GM12878 (cell line): Measurements from ENCODE around the gene ESPL1. TPM values are rescaled to one million over a fixed set of nuclear protein-coding genes. Genes with fewer than 3 reads are reported as not detected.
"Not testable (repeated sequence)": the region's sequence is repeated elsewhere in the genome, so short reads cannot be mapped to it uniquely, and the experiment has no call there.

Source experiments
- ATAC-seq: fragments of 200-7000 bp; cut with Tn5 transposase; 3 replicates; pipeline ENCODE4 v1.9.1; 2020; ENCODE audit warnings: mild to moderate bottlenecking, moderate library complexity
- BruUV-seq: library from RNA; stranded (reverse); fragments of 400-500 nt; replicated peaks from 2 replicates; lab custom pipeline; 2021; lab: Mats Ljungman, UMichigan
- CTCF ChIA-PET: fragments of 300-600 bp; sonication (Branson Sonifier 250); formaldehyde crosslinking; extraction: SDS; loops from one replicate; lab custom pipeline; 2021; ENCODE audit warnings: inconsistent platforms; lab: Yijun Ruan, JAX
- POLR2A ChIA-PET: fragments of 350-600 bp; formaldehyde crosslinking; extraction: SDS; loops from one replicate; lab custom pipeline; 2021; ENCODE audit warnings: inconsistent platforms; lab: Charles Lee
- RAD21 ChIA-PET: fragments of 300-600 bp; sonication (Branson Sonifier 250); formaldehyde crosslinking; loops from one replicate; lab custom pipeline; 2023; ENCODE audit warnings: antibody characterized with exemption; ENCODE audit not compliant: unreplicated experiment; lab: Charles Lee
- SMC1A ChIA-PET: fragments of 300-600 bp; sonication (Branson Sonifier 250); formaldehyde crosslinking; loops from one replicate; lab custom pipeline; 2023; ENCODE audit not compliant: unreplicated experiment, uncharacterized antibody; lab: Charles Lee
- DNase-seq: peaks from one replicate; pipeline ENCODE4 v3.0.0-alpha.2; 2011; ENCODE audit warnings: low read depth, low spot score
- FAIRE-seq: peaks from 3 replicates; lab custom pipeline; 2011; peaks lifted over from hg19 to GRCh38; lab: Jason Lieb, UNC
- H2AFZ ChIP-seq: 2 replicates; pipeline ENCODE4 v1.6.0; 2011; ENCODE audit warnings: low read depth, low read length, control low read depth; ENCODE audit not compliant: control insufficient read depth
- H3K27ac ChIP-seq: 2 replicates; pipeline ENCODE4 v1.5.1; 2011; ENCODE audit warnings: control low read depth; ENCODE audit not compliant: control insufficient read depth, insufficient read depth
- H3K27me3 ChIP-seq, 2 experiments: replicated peaks in 1 of 2; 2 replicates each; pipeline versions ENCODE4 v1.6.0 to v1.6.1; 2011; ENCODE audit warnings: low read length in 1 of 2; ENCODE audit not compliant: control insufficient read depth in 2 of 2, insufficient read depth in 2 of 2
- H3K36me3 ChIP-seq, 2 experiments: 2 replicates each; pipeline ENCODE4 v1.5.1; 2011; ENCODE audit warnings: low read length in 1 of 2; ENCODE audit not compliant: control insufficient read depth in 2 of 2, insufficient read depth in 2 of 2
- H3K4me1 ChIP-seq: 2 replicates; pipeline ENCODE4 v1.6.1; 2011; ENCODE audit warnings: mild to moderate bottlenecking, low read length, moderate library complexity, mixed read lengths; ENCODE audit not compliant: control insufficient read depth, insufficient read depth
- H3K4me2 ChIP-seq: 2 replicates; pipeline ENCODE4 v1.6.0; 2011; ENCODE audit warnings: control low read depth; ENCODE audit not compliant: control insufficient read depth, insufficient read depth
- H3K4me3 ChIP-seq: fragments of 200-600 bp; sonication (generic); 2 replicates; pipeline ENCODE4 v1.5.1; 2016
- H3K79me2 ChIP-seq: 2 replicates; pipeline ENCODE4 v1.6.0; 2011; ENCODE audit warnings: low read length; ENCODE audit not compliant: control insufficient read depth, insufficient read depth
- H3K9ac ChIP-seq: 2 replicates; pipeline ENCODE4 v1.8.0; 2011; ENCODE audit warnings: low read length, control low read depth, mixed read lengths; ENCODE audit not compliant: control insufficient read depth, insufficient read depth
- H3K9me3 ChIP-seq: replicated peaks from 3 replicates; pipeline ENCODE4 v1.5.1; 2011; ENCODE audit warnings: mild to moderate bottlenecking, low read length; ENCODE audit not compliant: control insufficient read depth, insufficient read depth
- H4K20me1 ChIP-seq: 2 replicates; pipeline ENCODE4 v1.6.0; 2011; ENCODE audit not compliant: control insufficient read depth, insufficient read depth
- CBX3 ChIP-seq: fragments of 200-600 bp; sonication (generic); IDR thresholded peaks from 2 replicates; pipeline ENCODE4 v1.6.1; 2016; ENCODE audit warnings: low read depth, borderline replicate concordance
- RELB ChIP-seq: fragments of 450-650 bp; IDR thresholded peaks from 2 replicates; pipeline ENCODE4 v1.6.1; 2017; ENCODE audit warnings: low read depth, mild to moderate bottlenecking, moderate library complexity
- USF2 ChIP-seq: IDR thresholded peaks from 2 replicates; pipeline ENCODE4 v1.6.1; 2011; ENCODE audit warnings: low read depth, low read length, improper control_type of control experiment, borderline replicate concordance
- in situ Hi-C: fragments of 300-500 bp; cut with MboI; formaldehyde crosslinking; loops from 9 replicates; pipeline ENCODE4 v1.14.3; 2018; ENCODE audit warnings: mixed read lengths
- intact Hi-C: fragments of 100-400 bp; cut with micrococcal nuclease; formaldehyde crosslinking; loops from one replicate; pipeline ENCODE4 v1.14.2; 2022; ENCODE audit not compliant: unreplicated experiment
- polyA plus RNA-seq, 11 experiments: library from polyadenylated mRNA; depleted of rRNA in 4 of 11; unstranded in 6 of 11; stranded (reverse) in 5 of 11; fragments of >200 nt; fragmentation: Nextera tagmentation in 4 of 11; fragmentation: Illumina TruSeq in 1 of 11; extraction: Ambion mirVana in 4 of 11; extraction: Trizol in 1 of 11; gene quantifications; 1 replicate in 1 of 11; 2 replicates in 10 of 11; pipeline versions ENCODE4 v1.2.1 to v1.2.3, GENCODE V29; 2011 to 2016; ENCODE audit warnings: inconsistent platforms in 2 of 11, missing spikeins in 2 of 11, low read depth in 1 of 11
- total RNA-seq, 4 experiments: library from RNA; depleted of rRNA in 3 of 4; stranded (reverse); fragments of >200 nt in 3 of 4; fragmentation: Illumina TruSeq in 1 of 4; extraction: Trizol in 1 of 4; gene quantifications; 2 replicates each; pipeline versions ENCODE4 v1.2.1 to v1.2.3, GENCODE V29; 2013 to 2021
- TF ChIP-seq, protein P1 (sequence below), 3 experiments: IDR thresholded peaks in 2 of 3; conservative IDR thresholded peaks in 1 of 3; 2 replicates each; pipeline ENCODE4 v1.5.1; 2011; ENCODE audit warnings: low read depth in 3 of 3, low read length in 3 of 3, mild to moderate bottlenecking in 3 of 3, control low read depth in 2 of 3, moderate library complexity in 2 of 3, inconsistent platforms in 1 of 3, mixed read lengths in 1 of 3; ENCODE audit not compliant: control insufficient read depth in 2 of 3, insufficient read depth in 1 of 3; ENCODE audit errors: extremely low read depth in 1 of 3

The ESPL1 gene
- total and polyA plus RNA-seq, 10 of the 15 experiments (the other 5 are each of a cell fraction or from before 2014, with no cell fraction given): 2.1 to 61.9 (median 21.2) TPM

DNA sequence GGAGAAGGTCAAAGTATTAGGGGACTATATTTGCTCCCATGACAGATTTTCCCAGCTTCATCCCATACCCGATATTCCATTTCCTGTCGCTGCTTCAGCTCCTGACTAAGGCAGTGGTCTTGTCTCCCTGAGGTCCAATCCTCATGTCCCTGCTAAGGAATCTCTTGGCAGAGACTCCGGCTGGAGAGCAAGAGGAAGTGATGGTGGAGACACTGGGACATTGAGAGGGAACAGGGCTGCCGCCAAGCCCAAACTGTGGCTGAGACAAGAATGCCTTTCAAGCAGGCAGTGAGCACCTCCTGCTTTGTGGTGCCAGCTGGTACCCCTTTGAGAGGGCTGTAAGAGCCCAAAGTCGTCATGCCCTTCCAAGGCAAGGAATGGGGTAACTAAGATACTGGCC lies 62.6 kb downstream of the ESPL1 start (continued):
- TF ChIP-seq, protein P1, sequence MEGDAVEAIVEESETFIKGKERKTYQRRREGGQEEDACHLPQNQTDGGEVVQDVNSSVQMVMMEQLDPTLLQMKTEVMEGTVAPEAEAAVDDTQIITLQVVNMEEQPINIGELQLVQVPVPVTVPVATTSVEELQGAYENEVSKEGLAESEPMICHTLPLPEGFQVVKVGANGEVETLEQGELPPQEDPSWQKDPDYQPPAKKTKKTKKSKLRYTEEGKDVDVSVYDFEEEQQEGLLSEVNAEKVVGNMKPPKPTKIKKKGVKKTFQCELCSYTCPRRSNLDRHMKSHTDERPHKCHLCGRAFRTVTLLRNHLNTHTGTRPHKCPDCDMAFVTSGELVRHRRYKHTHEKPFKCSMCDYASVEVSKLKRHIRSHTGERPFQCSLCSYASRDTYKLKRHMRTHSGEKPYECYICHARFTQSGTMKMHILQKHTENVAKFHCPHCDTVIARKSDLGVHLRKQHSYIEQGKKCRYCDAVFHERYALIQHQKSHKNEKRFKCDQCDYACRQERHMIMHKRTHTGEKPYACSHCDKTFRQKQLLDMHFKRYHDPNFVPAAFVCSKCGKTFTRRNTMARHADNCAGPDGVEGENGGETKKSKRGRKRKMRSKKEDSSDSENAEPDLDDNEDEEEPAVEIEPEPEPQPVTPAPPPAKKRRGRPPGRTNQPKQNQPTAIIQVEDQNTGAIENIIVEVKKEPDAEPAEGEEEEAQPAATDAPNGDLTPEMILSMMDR (IDR thresholded peaks at IDR 0.05 in 2 of 3, conservative IDR thresholded peaks at IDR 0.05 in 1 of 3; ENCODE audit: control insufficient read depth in 2 of 3, extremely low read depth in 1 of 3, insufficient read depth in 1 of 3, low read depth in 3 of 3, low read length in 3 of 3): no peak
- no peak for TF ChIP-seq RELB
- TF ChIP-seq CBX3: no peak
- TF ChIP-seq USF2: no peak

DNA sequence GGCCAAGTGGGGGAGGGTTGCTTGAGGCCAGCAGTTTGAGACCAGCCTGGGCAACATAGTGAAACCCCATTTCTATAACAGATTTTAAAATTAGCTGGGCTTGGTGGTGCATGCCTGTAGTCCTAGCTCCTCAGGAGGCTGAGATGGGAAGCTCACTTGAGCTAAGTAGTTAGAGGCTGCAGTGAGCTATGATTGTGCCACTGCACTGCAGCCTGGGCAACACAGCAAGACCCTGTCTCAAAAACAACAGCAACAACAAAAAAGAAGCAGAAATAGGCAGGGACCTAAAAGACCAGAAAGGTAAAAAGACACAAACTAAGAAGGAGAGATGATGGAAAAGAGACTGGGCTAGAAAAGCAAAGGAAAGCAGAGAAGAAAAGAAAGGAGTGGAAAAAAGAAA lies 64.2 kb downstream of the ESPL1 start:
- H3K27ac ChIP-seq, H3K9ac ChIP-seq, intact Hi-C loops, in situ Hi-C loops, H2AFZ ChIP-seq, H3K36me3 ChIP-seq, BruUV-seq, H3K79me2 ChIP-seq, H3K4me3 ChIP-seq, ATAC-seq, H3K4me1 ChIP-seq, H3K4me2 ChIP-seq, H3K9me3 ChIP-seq, H3K27me3 ChIP-seq, POLR2A ChIA-PET, DNase-seq, H4K20me1 ChIP-seq, FAIRE-seq: not testable (repeated sequence)
- ChIA-PET CTCF (interaction anchor here (1.5 to 15.1 kb wide), 3 partner anchors 10 to 177 kb away, joined by 3 to 240 read pairs (median 30); partner anchors contain the start of gene AAAS), RAD21 (interaction anchor here (3.8 kb wide), 1 partner anchor 12 kb away, joined by 14 read pairs; no protein-coding TSS in a partner anchor), SMC1A (interaction anchor here (1.1 to 1.3 kb wide), 2 partner anchors 13 to 89 kb away, joined by 3 to 6 read pairs; no protein-coding TSS in a partner anchor)
